Mononuclear cell (primary cell): Measurements from ENCODE around the gene UBALD1. TPM values are rescaled to one million over a fixed set of nuclear protein-coding genes. Genes with fewer than 3 reads are reported as not detected.

Experiments
- H3K27me3 ChIP-seq: 2 replicates; pipeline ENCODE4 v1.6.0; 2011; ENCODE audit warnings: low read length, control low read depth; ENCODE audit not compliant: insufficient read depth
- H3K4me1 ChIP-seq: 2 replicates; pipeline ENCODE4 v1.5.1; 2011; ENCODE audit warnings: mild to moderate bottlenecking, low read length, control low read depth; ENCODE audit not compliant: insufficient read depth
- H3K4me3 ChIP-seq: 2 replicates; pipeline ENCODE4 v1.5.1; 2011; ENCODE audit warnings: mild to moderate bottlenecking, low read length, moderate library complexity
- H3K9me3 ChIP-seq: 2 replicates; pipeline ENCODE4 v1.5.1; 2011; ENCODE audit warnings: low read depth, mild to moderate bottlenecking, control low read depth, low read length
- total RNA-seq: library from RNA; depleted of rRNA; stranded (reverse); fragments of >200 nt; gene quantifications from one replicate; pipeline ENCODE4 v1.2.3, GENCODE V29; 2012

Gene UBALD1
- 7.9 TPM for total RNA-seq

- peak within 1 kb of the TSS; percentile 79 for H3K4me3 ChIP-seq
- no peaks in the 10 kb centered on the region for H3K27me3 ChIP-seq
- H3K9me3 ChIP-seq = no peaks in the 10 kb centered on the region
- peaks cover 50% of the 10 kb centered on the region for H3K4me1 ChIP-seq
Observed at GRCh38 chr16:4614571-4615383, at the start of gene UBALD1. Gene UBALD1, minus strand, starts transcription at chr16:4614888. Its CDS starts 91 bp downstream, at chr16:4614797.

GRCh38 chr16:4663777-4664465 lies 49.2 kb upstream of the UBALD1 start:
- Histone ChIP-seq H3K4me3 (no peak overlapping the region), H3K9me3 (no peaks in the 10 kb centered on the region), H3K27me3 (no peaks in the 10 kb centered on the region), H3K4me1 (peaks cover 61% of the 10 kb centered on the region)

- no peak overlapping the region for H3K4me3 ChIP-seq
- H3K9me3 ChIP-seq = no peaks in the 10 kb centered on the region
- peaks cover 61% of the 10 kb centered on the region for H3K4me1 ChIP-seq
Observed at GRCh38 chr16:4663465-4663776, 48.7 kb upstream of the UBALD1 start.

GRCh38 chr16:4661661-4662060 lies 47.0 kb upstream of the UBALD1 start:
- Histone ChIP-seq H3K9me3 (no peaks in the 10 kb centered on the region), H3K4me3 (no peak overlapping the region), H3K4me1 (peaks cover 61% of the 10 kb centered on the region), H3K27me3 (no peaks in the 10 kb centered on the region)

More at GRCh38 chr16:4663465-4663776, 48.7 kb upstream of the UBALD1 start:
- H3K27me3 ChIP-seq = no peaks in the 10 kb centered on the region

- Histone ChIP-seq H3K4me1 (peaks cover 54% of the 10 kb centered on the region), H3K9me3 (no peaks in the 10 kb centered on the region), H3K27me3 (no peaks in the 10 kb centered on the region), H3K4me3 (no peak overlapping the region)
Observed at GRCh38 chr16:4660454-4661007, 45.8 kb upstream of the UBALD1 start.

- Histone ChIP-seq H3K4me1 (peaks cover 46% of the 10 kb centered on the region), H3K27me3 (no peaks in the 10 kb centered on the region), H3K4me3 (no peak overlapping the region)
Observed at GRCh38 chr16:4659363-4660353, 45.0 kb upstream of the UBALD1 start.

GRCh38 chr16:4656695-4657686 lies 42.3 kb upstream of the UBALD1 start:
- Histone ChIP-seq H3K9me3 (no peaks in the 10 kb centered on the region), H3K4me1 (peaks cover 20% of the 10 kb centered on the region), H3K4me3 (no peak overlapping the region), H3K27me3 (no peaks in the 10 kb centered on the region)

More at GRCh38 chr16:4659363-4660353, 45.0 kb upstream of the UBALD1 start:
- H3K9me3 ChIP-seq = no peaks in the 10 kb centered on the region

- Histone ChIP-seq H3K27me3 (no peaks in the 10 kb centered on the region), H3K4me3 (no peak overlapping the region), H3K9me3 (no peaks in the 10 kb centered on the region), H3K4me1 (peaks cover 19% of the 10 kb centered on the region)
Observed at GRCh38 chr16:4656221-4656620, 41.5 kb upstream of the UBALD1 start.

GRCh38 chr16:4655801-4656200 lies 41.1 kb upstream of the UBALD1 start:
- no peaks in the 10 kb centered on the region for H3K9me3 ChIP-seq
- no peak overlapping the region for H3K4me3 ChIP-seq
- no peaks in the 10 kb centered on the region for H3K27me3 ChIP-seq
- H3K4me1 ChIP-seq = peaks cover 15% of the 10 kb centered on the region

GRCh38 chr16:4654964-4655590 lies 40.4 kb upstream of the UBALD1 start:
- no peaks in the 10 kb centered on the region for H3K9me3 ChIP-seq

GRCh38 chr16:4654011-4654963 lies 39.6 kb upstream of the UBALD1 start:
- H3K27me3 ChIP-seq = no peaks in the 10 kb centered on the region
- no peaks in the 10 kb centered on the region for H3K9me3 ChIP-seq
- peaks cover 12% of the 10 kb centered on the region for H3K4me1 ChIP-seq
- no peak overlapping the region for H3K4me3 ChIP-seq

More at GRCh38 chr16:4654964-4655590, 40.4 kb upstream of the UBALD1 start:
- Histone ChIP-seq H3K27me3 (no peaks in the 10 kb centered on the region), H3K4me1 (peaks cover 13% of the 10 kb centered on the region), H3K4me3 (no peak overlapping the region)

- H3K4me1 ChIP-seq = peaks cover 12% of the 10 kb centered on the region
- H3K9me3 ChIP-seq = no peaks in the 10 kb centered on the region
- no peaks in the 10 kb centered on the region for H3K27me3 ChIP-seq
- no peak overlapping the region for H3K4me3 ChIP-seq
Observed at GRCh38 chr16:4652561-4652960, 37.9 kb upstream of the UBALD1 start.
